ENCODE measurements around the gene DIAPH2.
A peak's percentile ranks its signal among the peaks of the same experiment; 100 is the strongest.

The DIAPH2 gene

DNA sequence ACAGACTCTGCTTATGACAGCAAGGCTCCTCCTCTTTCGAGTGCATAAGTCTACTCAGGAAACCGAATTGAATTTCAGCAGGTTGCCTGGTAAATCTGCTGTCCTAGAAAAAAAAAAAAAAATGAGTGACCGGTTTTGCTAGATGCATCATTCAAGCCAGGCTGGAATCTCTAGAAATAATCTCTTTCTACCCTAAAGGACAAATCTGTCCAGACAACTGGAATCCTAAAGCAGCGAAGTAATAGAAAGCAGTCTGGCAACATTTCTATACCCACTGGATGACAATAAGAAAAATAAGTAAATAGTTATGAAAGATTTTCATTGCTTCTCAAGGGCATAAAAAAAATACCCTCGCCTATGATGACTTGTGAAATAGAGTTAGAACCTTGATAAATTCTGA lies 902.5 kb downstream of the DIAPH2 start:
- no peak for DNase-seq (ENCODE audit: low read depth in 2 of 2)

DNA sequence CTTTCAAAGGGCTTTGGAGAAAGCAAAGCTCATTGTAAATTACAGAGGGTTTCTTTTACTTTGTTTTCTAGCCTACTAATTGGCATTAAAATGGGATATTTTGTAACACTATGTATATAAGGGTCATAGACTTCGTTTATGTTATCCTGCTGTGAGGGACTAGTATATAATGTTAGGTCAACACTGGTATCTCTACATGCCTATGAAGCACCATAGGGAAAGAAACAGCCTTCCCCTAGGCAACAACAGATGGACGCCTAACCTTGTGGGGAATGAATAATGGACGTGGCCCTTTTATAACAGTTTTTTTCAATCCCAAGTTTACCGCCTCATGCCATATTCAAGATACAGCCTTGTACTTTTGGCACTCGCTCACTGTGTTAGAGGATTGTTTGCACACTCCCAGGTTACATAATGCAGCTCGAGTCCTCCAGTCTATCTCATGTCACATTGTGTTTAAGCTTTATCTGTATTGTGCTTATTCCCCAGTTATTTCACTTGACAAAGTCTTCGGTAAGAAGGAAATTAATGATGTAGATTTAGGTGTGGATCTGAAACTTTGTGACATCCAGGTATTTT lies 910.1 kb downstream of the DIAPH2 start:
- DNase-seq (ENCODE audit: low read depth in 2 of 2): no peak

DNA sequence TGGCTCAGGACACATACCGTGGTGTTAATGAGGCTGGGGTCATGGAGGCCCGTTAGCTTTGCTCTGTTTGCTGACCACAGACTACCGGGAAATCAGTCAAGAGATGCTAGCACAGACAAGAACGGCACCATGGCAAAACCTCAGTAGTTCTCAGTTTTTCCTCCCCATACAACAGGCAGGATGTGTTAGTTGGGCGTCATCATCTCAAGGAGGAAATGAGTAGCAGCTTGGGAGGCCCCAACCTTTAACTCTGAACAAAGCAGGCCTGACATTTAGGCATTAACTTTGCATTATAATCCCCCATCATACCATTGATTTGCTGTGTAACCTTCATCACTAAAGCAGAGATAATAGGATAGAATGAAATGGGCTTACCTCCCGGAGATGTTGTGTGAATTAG lies 913.3 kb downstream of the DIAPH2 start:
- DNase-seq (ENCODE audit: low read depth in 2 of 2): peak; percentile 12 to 16

DNA sequence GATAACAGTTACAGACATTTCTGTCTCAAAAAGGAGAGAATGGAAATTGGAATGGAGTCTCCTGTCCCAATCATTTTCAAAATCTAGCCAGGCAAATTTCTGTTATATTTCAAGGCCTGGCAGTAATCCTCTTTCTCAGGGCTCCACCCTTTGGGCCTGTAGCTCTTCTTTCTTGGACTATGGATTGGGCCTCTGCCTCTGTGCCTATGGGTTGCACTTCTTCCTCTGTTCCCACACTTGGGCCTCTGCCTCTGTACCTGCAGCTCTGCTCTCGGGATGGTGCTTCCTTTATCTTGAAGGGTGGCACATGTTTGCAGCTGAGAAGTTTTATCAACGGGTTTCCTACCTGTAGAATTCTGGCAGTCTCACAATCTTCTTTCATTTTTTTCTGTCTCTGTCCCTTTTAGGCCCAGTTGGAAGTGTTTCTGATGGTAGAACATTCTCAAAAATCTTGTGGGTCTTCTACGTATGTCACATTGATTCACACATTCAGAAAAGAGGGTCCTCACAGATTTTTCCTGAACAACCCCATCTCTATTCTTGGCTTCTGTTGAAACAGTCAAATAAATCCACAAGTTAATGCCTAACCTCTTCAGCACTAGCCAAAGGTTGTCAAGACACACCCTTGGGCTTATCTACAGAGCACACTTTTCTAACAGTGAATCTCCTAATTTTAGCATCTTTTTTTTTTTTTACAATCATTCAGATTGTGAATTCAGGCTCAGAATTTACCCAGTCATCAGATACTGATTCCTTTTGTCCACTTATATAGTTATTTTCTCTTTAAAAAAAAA lies 918.0 kb downstream of the DIAPH2 start:
- DNase-seq (ENCODE audit: low read depth in 2 of 2): no peak

DNA sequence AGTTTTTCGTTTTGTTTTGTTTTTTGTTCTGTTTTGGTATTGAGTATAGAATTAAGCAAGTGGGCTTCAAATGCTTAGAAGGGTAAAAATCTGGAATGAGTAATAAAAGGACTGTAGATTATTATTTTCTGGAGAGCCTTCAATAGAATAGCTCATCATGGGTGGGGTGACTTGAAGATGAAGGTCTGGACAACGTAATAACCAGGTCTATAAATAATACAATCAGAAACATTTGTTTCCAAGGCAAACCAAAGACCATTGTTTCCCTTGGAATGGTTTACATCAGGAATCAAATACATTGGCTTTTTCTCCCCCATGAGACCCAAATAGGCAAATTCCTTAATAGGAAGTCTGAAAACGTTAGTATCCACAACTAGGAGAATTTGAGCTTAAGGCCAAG lies 920.6 kb downstream of the DIAPH2 start:
- no peak for DNase-seq (ENCODE audit: low read depth in 2 of 2)

DNA sequence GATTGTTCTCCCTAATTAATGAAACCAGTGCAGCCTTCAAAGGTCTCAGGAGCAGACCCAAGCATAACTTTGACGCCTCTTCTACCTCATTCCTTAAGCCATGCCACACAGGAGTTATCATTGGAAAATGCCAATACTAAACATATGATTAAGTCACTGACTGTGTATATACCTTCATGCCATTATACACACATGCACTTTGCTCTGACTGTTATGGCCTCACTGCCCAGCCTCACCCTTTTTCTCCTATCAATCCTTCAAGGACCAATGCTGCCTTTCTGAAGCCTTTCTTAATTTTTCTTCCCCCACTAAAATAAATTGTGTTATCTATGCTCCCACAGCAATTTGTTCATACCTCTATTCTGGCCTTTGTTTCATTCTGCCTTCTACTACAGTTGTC lies 924.7 kb downstream of the DIAPH2 start:
- DNase-seq (ENCODE audit: low read depth in 2 of 2): no peak

DNA sequence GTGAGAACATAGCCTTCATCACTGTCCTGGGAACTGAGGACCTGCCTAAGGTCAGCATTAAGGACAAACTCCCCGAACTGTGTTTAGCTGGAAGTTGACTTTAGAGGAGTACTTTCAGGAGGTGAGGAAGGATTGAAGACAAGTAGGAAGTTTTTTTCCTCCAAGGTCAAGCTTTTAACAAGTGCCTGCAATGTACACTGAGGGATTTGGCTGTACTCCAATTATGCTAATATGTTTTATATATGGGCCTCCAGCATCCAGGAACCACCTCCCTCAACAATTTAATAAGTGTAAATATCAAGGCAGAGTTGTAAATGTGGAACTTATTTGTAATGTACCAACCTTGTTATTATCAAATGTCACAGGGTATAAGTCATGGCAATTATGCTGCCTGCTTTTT lies 925.3 kb downstream of the DIAPH2 start:
- DNase-seq (ENCODE audit: low read depth in 2 of 2): no peak

DNA sequence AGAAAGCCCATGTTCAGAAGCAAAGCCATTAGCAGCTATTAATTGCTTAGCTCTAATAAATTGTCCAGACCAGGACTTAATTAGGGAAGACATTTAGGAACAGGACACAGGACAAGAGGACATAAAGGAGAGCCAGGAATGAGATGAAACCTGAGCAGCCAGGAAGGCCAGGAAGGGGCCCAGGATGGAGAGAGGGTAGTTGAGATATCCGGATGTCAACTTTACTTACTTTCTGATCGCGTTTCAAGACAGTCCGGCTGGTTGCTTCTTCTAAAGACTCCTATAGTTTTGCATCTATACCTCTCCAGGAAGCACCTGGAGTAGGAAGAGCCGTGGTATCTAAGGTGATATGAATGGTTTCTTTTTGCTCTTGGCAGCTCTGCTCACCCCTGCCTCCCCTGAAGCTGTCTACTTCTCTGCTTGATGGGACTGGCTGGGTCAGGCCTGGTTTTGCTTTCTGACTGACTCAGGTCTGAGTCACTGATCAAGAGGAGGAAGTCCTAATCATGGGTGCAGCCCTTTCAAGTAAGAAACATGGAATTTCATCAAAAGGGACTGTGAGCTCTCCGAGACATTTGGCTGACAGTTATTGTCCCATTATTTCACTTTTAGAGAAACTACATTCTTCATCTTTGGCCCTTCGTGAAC lies 932.4 kb downstream of the DIAPH2 start:
- no peak for DNase-seq (ENCODE audit: low read depth in 2 of 2)

DNA sequence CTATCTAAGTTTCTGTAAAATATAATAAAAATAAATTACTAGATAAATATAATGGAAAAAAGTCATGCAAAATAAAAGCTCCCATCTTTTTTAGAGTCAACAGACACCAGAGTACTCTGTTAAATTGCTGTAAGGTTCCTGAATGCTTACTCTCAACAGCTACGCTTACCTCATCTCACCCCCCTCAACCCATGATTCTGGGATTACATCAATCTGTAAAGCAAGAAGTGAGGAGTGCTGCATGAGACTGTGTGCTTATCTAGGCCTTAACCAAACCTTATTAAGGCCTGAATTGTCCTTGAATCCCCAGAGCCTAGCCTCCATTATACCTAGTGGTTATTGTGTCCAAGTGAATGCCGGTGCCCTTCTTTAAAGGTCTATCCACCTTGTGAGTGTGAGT lies 934.9 kb downstream of the DIAPH2 start:
- no peak for DNase-seq (ENCODE audit: low read depth in 2 of 2)

DNA sequence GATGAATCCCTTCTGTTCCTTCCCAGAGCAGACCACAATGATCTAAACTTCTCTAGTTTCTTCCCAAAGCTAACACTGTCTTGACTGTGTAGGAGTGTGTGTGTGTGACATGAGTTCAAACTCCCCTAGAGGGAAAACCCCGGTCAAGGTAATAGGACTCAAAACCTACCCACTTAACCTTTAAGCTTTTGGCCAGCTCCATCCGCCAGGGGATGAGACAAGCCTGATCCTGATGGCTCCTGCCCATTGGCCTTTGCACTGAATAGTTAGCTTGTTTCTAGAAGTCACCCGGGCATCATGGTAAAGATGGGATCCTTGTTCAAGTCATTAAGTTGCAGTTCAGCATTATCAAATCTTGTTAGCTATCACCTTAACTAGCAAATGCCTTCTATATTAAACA lies 937.5 kb downstream of the DIAPH2 start:
- no peak for DNase-seq (ENCODE audit: low read depth in 2 of 2)

DNA sequence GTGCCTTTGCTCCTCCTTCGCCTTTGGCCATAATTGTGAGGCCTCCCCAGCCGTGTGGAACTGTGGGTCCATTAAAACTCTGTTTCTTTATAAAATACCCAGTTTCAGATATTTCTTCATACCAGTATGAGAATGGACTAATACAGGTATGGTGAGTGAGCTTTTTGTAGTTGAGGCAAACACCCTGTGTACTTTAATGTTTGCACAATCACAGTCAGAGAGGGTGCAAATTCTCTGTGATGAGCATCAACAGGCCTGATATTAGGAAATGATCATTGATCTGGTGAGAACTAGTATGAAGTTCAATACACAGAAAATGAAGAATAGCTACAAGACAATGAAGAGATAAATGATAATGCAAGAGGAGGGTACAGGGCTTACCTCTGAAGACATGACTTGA lies 943.7 kb downstream of the DIAPH2 start:
- no peak for DNase-seq (ENCODE audit: low read depth in 2 of 2)

DNA sequence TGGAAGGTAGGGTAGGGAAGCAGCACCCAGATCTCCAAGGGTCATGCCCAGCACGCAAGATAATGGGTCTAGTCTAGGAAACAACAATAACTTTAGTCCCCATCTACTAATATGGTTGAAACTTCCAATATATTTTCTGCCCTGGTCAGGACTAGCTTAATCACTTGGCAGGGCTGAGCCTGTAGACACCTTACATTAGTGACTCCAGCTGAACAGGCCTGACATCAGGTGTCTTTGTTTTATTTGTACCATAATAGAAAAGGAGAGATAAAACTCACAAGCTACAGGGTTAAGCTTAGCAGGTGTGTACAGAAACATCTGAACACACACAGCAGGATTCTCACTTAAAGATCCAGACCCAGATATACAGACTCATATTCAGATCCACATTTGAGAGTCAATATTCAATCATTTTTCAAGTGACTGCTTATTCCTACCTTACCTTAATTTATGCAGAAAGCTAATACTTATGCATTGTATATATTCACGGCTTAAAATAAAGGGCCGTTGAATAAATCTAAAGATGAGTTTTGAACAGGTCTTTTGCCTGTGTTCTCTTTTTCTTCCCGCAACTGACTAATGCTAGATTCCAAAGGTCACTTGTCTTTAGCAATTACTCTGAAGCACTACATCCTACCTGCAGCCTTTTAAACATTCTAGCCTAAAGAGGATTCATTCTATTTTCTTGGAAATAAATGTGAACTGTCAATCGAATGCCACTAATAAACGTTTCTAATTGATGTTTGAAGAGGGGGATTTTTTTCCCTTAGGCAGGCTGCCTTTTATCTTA lies 944.4 kb downstream of the DIAPH2 start:
- no peak for DNase-seq (ENCODE audit: low read depth in 2 of 2)

DNA sequence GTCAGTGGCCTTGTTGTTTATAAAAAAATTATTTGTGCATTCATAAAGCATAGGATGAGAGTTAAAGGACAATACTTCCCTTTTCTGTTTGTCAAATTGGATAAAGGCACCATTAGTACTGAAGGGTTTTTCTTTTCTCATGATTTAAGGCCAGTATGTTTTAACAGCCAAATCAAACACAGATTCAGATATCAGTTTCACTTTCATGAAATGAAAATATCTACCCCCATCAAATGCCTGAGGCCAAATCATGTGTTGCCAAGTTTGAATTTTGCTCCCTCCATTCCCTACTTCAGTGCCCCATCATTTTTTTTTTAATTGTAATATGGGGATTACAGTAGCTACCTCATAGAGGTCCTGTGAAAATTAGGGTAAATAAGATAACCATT lies 944.9 kb downstream of the DIAPH2 start:
- DNase-seq (ENCODE audit: low read depth in 2 of 2): no peak

DNA sequence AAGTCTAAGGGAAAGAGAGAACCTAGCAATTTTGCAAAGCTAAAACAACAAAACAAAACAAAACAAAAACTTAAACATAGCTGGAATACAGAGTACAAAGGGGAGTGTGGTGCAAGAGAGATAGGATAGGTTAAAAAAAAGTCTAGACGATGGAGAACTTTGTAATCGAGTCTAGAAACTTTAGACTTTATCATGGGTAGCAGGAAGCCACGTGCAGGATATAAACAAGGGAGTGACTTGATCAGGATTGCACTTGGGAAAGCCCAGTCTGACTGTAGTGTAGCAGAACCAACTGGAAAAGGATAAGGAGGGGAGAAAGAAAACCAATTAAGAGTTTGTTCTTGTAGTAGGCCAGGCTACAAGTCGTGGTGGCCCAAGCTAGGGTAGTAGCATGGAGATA lies 949.2 kb downstream of the DIAPH2 start:
- DNase-seq (ENCODE audit: low read depth in 2 of 2): no peak

DNA sequence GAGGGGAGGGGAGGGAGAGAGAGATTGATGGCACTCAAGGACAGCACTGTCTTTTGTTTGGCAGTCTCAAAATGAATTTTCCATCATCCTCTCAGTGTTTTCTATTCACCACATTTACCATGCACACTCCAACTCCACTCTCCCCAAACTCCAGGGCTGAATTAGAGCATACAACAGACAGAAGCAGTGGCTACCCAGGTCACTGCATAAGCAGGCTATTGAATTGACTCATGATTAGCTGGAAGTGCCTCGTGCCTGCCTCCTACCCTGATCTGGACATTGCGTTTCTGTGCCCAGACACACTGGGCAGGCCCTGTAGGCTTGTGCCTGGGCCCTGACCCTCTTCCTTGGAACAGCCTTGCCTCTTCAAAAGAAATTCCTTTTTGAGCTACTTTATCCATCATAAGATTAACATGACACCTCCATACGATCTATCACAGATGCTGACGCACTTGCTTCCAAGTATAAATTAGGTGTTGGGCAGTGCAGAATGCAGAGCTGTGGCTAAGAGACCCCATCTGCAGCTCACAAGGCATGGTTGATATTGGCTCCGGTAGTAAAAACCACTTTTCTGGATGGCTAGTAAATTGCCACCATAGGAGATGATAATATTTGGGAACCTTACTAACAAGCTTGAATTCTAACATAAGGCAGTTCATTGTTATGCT lies 952.0 kb downstream of the DIAPH2 start:
- no peak for DNase-seq (ENCODE audit: low read depth in 2 of 2)

DNA sequence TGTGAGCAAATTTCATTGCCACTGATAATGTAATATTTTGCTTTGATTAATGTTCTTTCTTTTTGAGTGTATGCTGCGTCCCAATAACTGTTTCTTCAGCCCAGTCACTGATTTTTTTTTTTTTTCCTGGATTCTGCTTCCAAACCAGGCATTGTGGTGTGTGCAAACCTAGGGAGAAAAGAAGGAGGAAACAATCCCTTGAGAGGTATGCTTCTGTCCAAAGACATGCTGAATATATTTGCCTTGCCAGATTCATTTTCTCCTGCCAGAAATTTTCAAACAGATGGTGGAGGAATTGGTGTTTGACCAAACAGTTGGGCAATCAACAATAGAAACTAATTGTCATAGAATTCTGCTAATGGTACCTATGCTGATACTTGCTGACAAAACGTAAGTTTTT lies 952.6 kb downstream of the DIAPH2 start:
- no peak for DNase-seq (ENCODE audit: low read depth in 2 of 2)

DNA sequence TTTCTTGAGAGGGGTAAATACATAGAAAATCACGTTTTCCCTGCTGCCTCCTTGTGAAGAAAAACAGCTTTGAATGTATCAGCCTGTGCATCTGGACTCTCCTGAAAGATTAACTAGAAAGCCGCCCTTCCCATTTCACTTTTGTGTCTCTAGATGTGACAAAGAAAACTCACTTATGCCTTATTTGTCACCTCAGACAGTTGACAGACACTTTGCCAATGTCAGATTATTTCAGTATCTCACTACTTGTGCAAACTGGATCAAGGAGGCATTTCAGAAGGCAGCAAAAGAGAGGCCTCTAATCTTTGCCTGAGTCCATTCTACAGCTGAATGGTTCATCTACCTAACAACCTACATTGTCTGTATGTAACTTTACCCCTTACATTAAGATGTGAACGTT lies 954.0 kb downstream of the DIAPH2 start:
- DNase-seq (ENCODE audit: low read depth in 2 of 2): no peak

DNA sequence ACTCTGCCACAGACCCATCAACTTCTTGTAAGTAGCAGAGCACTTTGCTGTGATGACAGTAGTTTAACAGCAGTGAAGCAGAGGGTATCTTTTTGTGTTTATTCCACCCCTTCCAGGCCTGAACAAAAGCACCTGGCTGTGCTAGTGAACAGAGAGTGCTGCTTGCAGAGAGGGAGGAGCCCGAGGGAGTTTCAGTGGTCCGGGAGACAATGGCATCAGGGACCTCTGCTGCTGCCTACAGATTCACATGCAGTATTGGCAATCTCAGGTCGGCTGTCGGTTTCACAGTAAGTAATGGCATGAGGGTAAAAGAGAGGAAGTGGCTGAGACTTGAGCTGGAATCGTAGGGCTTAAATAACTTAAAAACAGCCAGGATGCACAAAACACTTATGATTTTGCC lies 954.9 kb downstream of the DIAPH2 start:
- no peak for DNase-seq (ENCODE audit: low read depth in 2 of 2)

Data from stimulated activated CD8-positive, alpha-beta memory T cell treated with anti-CD3 and anti-CD28 coated beads, Interleukin-15, amount 100 ng/mL, for 48 hours (primary cell).